Measurements from ENCODE around the gene MPP3. TPM values are rescaled to one million over a fixed set of nuclear protein-coding genes. Genes with fewer than 3 reads are reported as not detected.

Gene MPP3
- total and polyA plus RNA-seq, 10 of the 15 experiments (the other 5 are each of a cell fraction or from before 2014, with no cell fraction given), result not detected

- no peak for ATAC-seq
- Histone ChIP-seq H3K36me3 (ENCODE audit: control insufficient read depth in 2 of 2, insufficient read depth in 2 of 2, low read length in 1 of 2) (no peaks in the 10 kb centered on the region), H2AFZ (ENCODE audit: control insufficient read depth, low read depth, low read length) (no peak overlapping the region), H3K9me3 (replicated peaks; ENCODE audit: control insufficient read depth, insufficient read depth, low read length) (no peaks in the 10 kb centered on the region), H3K27me3 (replicated peaks in 1 of 2; ENCODE audit: control insufficient read depth in 2 of 2, insufficient read depth in 2 of 2, low read length in 1 of 2) (peaks cover 11% of the 10 kb centered on the region in 2 experiments), H4K20me1 (ENCODE audit: control insufficient read depth, insufficient read depth) (no peaks in the 10 kb centered on the region), H3K9ac (ENCODE audit: control insufficient read depth, insufficient read depth, low read length) (no peak overlapping the region), H3K4me3 (no peak overlapping the region), H3K4me2 (ENCODE audit: control insufficient read depth, insufficient read depth) (no peak overlapping the region), H3K79me2 (ENCODE audit: control insufficient read depth, insufficient read depth, low read length) (no peaks in the 10 kb centered on the region), H3K27ac (ENCODE audit: control insufficient read depth, insufficient read depth) (no peak overlapping the region), H3K4me1 (ENCODE audit: control insufficient read depth, insufficient read depth, low read length) (no peaks in the 10 kb centered on the region)
- whole genome bisulfite sequencing (ENCODE audit: insufficient coverage, insufficient replicate concordance, low lambda C conversion rate, missing lambda C conversion rate), result 0% methylated on average over 2 of the region's 2 CpGs
- no peak for DNase-seq (ENCODE audit: low read depth, low spot score)
- TF ChIP-seq ZNF24 (IDR thresholded peaks at IDR 0.05) (no peak), ZBTB40 (IDR thresholded peaks at IDR 0.05; ENCODE audit: borderline replicate concordance) (no peak), MYC (IDR thresholded peaks at IDR 0.05; ENCODE audit: insufficient read depth, insufficient read length, insufficient replicate concordance, low read length, severe bottlenecking) (no peak)
- ChIA-PET POLR2A (no interaction called here), SMC1A (ENCODE audit: uncharacterized antibody, unreplicated experiment) (no interaction called here), RAD21 (ENCODE audit: unreplicated experiment) (no interaction called here), CTCF (no interaction called here)
- intact Hi-C loops (cut with micrococcal nuclease; ENCODE audit: unreplicated experiment), result no loop called here
- no TSS peak for BruUV-seq (replicated peaks)
- in situ Hi-C loops (cut with MboI), result no loop called here
- no peak for FAIRE-seq
Measured at GRCh38 chr17:43834106-43834505, 1.2 kb upstream of the MPP3 start.

All from GM12878 (cell line).